Keratinocyte (primary cell): ENCODE results near the gene ANKRD44. TPM values are rescaled to one million over a fixed set of nuclear protein-coding genes. Genes with fewer than 3 reads are reported as not detected.

Experiments used
- DNase-seq: peaks from one replicate; pipeline ENCODE4 v3.0.0-alpha.2; 2011; ENCODE audit warnings: low read depth, missing footprints, low spot score
- FAIRE-seq: peaks from 2 replicates; lab custom pipeline; 2011; peaks lifted over from hg19 to GRCh38; lab: Jason Lieb, UNC
- H2AFZ ChIP-seq: 2 replicates; pipeline ENCODE4 v1.6.0; 2012; ENCODE audit warnings: low read length, control low read depth, inconsistent platforms; ENCODE audit not compliant: control insufficient read depth
- H3K27ac ChIP-seq: 2 replicates; pipeline ENCODE4 v1.5.1; 2011; ENCODE audit warnings: low read length; ENCODE audit not compliant: control insufficient read depth, insufficient read depth
- H3K27me3 ChIP-seq: 3 replicates; pipeline ENCODE4 v1.6.0; 2011; ENCODE audit warnings: low read length; ENCODE audit not compliant: control insufficient read depth, insufficient read depth; ENCODE audit errors: extremely low read depth
- H3K36me3 ChIP-seq, 2 experiments: 2 replicates in 1 of 2; 3 replicates in 1 of 2; pipeline ENCODE4 v1.5.1; 2011; ENCODE audit warnings: low read length in 2 of 2, mild to moderate bottlenecking in 1 of 2; ENCODE audit not compliant: control insufficient read depth in 2 of 2, insufficient read depth in 2 of 2; ENCODE audit errors: extremely low read depth in 1 of 2
- H3K4me1 ChIP-seq: 3 replicates; pipeline ENCODE4 v1.5.1; 2011; ENCODE audit warnings: low read length; ENCODE audit not compliant: control insufficient read depth, insufficient read depth; ENCODE audit errors: extremely low read depth
- H3K4me2 ChIP-seq: 3 replicates; pipeline ENCODE4 v1.6.0; 2011; ENCODE audit warnings: low read depth, low read length; ENCODE audit not compliant: control insufficient read depth, insufficient read depth; ENCODE audit errors: extremely low read depth
- H3K4me3 ChIP-seq, 3 experiments: fragments of 200-600 bp in 1 of 3; sonication (generic) in 1 of 3; 2 replicates in 2 of 3; 3 replicates in 1 of 3; pipeline ENCODE4 v1.5.1; 2011 to 2016; ENCODE audit warnings: low read length in 3 of 3, mild to moderate bottlenecking in 3 of 3, control low read depth in 2 of 3, inconsistent platforms in 1 of 3, low read depth in 1 of 3, mixed read lengths in 1 of 3, mixed run types in 1 of 3, moderate library complexity in 1 of 3; ENCODE audit not compliant: control insufficient read depth in 2 of 3, insufficient read depth in 2 of 3; ENCODE audit errors: extremely low read depth in 1 of 3
- H3K79me2 ChIP-seq: 2 replicates; pipeline ENCODE4 v1.6.0; 2012; ENCODE audit warnings: low read length; ENCODE audit not compliant: control insufficient read depth, insufficient read depth
- H3K9ac ChIP-seq: 3 replicates; pipeline ENCODE4 v1.6.0; 2011; ENCODE audit warnings: low read length; ENCODE audit not compliant: control insufficient read depth, insufficient read depth; ENCODE audit errors: extremely low read depth
- H3K9me1 ChIP-seq: 3 replicates; pipeline ENCODE4 v1.6.0; 2011; ENCODE audit warnings: low read length; ENCODE audit not compliant: control insufficient read depth, insufficient read depth; ENCODE audit errors: extremely low read depth
- H3K9me3 ChIP-seq: 2 replicates; pipeline ENCODE4 v1.5.1; 2012; ENCODE audit warnings: low read depth, low read length; ENCODE audit not compliant: control insufficient read depth
- H4K20me1 ChIP-seq: 3 replicates; pipeline ENCODE4 v1.6.0; 2011; ENCODE audit warnings: low read length; ENCODE audit not compliant: control insufficient read depth, insufficient read depth; ENCODE audit errors: extremely low read depth
- CTCF ChIP-seq, 3 experiments: IDR thresholded peaks in 1 of 3; conservative IDR thresholded peaks in 1 of 3; optimal IDR thresholded peaks in 1 of 3; 2 replicates in 2 of 3; 3 replicates in 1 of 3; pipeline versions ENCODE3 to v1.5.1; 2011; ENCODE audit warnings: low read length in 3 of 3, mild to moderate bottlenecking in 3 of 3, moderate library complexity in 2 of 3, control low read depth in 1 of 3, inconsistent platforms in 1 of 3; ENCODE audit not compliant: insufficient read depth in 2 of 3; ENCODE audit errors: extremely low read depth in 1 of 3
- EZH2 ChIP-seq: IDR thresholded peaks from one replicate; pipeline ENCODE4 v1.6.1; 2012; ENCODE audit warnings: inconsistent platforms, mild to moderate bottlenecking, low read length, moderate library complexity
- dilution Hi-C: fragments of 300-500 bp; cut with MboI; formaldehyde crosslinking; loops from one replicate; pipeline ENCODE4 v1.7.0; 2020; ENCODE audit warnings: low sequenced_read_pairs; ENCODE audit not compliant: extremely low pct_ligation_motif_present
- polyA plus RNA-seq, 5 experiments: library from polyadenylated mRNA; depleted of rRNA in 3 of 5; stranded (reverse) in 3 of 5; stranded (forward) in 1 of 5; unstranded in 1 of 5; fragments of >200 nt; gene quantifications; 1 replicate in 1 of 5; 2 replicates in 3 of 5; 3 replicates in 1 of 5; pipeline versions ENCODE4 v1.2.1 to v1.2.3, GENCODE V29; 2011 to 2012; ENCODE audit warnings: missing spikeins in 2 of 5, low read depth in 1 of 5, low replicate concordance in 1 of 5

The ANKRD44 gene
- polyA plus RNA-seq, 1 donor (not counting 4 experiments of a cell fraction or from before 2014, with no cell fraction given) = 0.35 TPM

GRCh38 chr2:197196541-197197180 lies 113.9 kb downstream of the ANKRD44 start:
- no peak overlapping the region for H3K4me2 ChIP-seq
- no peaks in the 10 kb centered on the region for H3K36me3 ChIP-seq
- H3K9me3 ChIP-seq = no peaks in the 10 kb centered on the region
- H2AFZ ChIP-seq = no peak overlapping the region
- H4K20me1 ChIP-seq = no peaks in the 10 kb centered on the region
- H3K79me2 ChIP-seq = no peaks in the 10 kb centered on the region
- DNase-seq = no peak
- no peaks in the 10 kb centered on the region for H3K9me1 ChIP-seq
- H3K4me1 ChIP-seq = no peaks in the 10 kb centered on the region
- no peak for FAIRE-seq
- no peaks in the 10 kb centered on the region for H3K27me3 ChIP-seq
- TF ChIP-seq EZH2 = no peak
- TF ChIP-seq CTCF (optimal IDR thresholded peaks at IDR 0.05 in 1 of 3, IDR thresholded peaks at IDR 0.05 in 1 of 3, conservative IDR thresholded peaks at IDR 0.05 in 1 of 3; ENCODE audit: extremely low read depth in 1 of 3, insufficient read depth in 2 of 3, low read length in 3 of 3) = no peak
- dilution Hi-C loops = loop anchor here (25.0 kb wide), 1 partner anchor 166 kb away; no protein-coding TSS in a partner anchor
- H3K9ac ChIP-seq = no peak overlapping the region
- H3K27ac ChIP-seq = no peak overlapping the region
- no peak overlapping the region for H3K4me3 ChIP-seq

DNA sequence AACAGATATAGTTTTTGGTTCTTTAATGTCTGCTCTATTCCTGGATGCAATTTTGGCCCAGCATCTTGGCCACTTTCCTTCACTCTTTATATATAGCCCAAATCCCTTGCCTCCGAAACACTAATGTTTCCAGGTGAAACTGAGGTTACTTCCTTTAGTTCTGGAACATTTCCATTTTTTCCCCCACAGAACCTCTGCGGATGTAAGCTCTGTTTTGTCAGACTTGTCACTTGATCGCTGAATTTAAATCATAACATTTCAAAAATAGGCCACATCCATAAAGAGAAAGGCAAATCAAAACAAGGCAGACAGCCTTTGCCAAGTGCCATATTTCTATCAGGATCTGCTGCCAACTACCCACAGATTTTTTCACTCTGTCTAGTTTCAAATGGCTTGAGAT lies 115.1 kb downstream of the ANKRD44 start:
- H3K4me2 ChIP-seq = no peak overlapping the region
- H2AFZ ChIP-seq = no peak overlapping the region
- H3K79me2 ChIP-seq = no peaks in the 10 kb centered on the region
- no peaks in the 10 kb centered on the region for H3K9me3 ChIP-seq
- H3K27ac ChIP-seq = no peak overlapping the region
- no peaks in the 10 kb centered on the region for H3K27me3 ChIP-seq
- no peak overlapping the region for H3K9ac ChIP-seq
- no peaks in the 10 kb centered on the region for H4K20me1 ChIP-seq
- H3K36me3 ChIP-seq = no peaks in the 10 kb centered on the region
- no peak overlapping the region for H3K4me3 ChIP-seq
- H3K4me1 ChIP-seq = no peaks in the 10 kb centered on the region
- dilution Hi-C loops = loop anchor here (25.0 kb wide), 1 partner anchor 167 kb away; no protein-coding TSS in a partner anchor
- no peaks in the 10 kb centered on the region for H3K9me1 ChIP-seq
- FAIRE-seq = no peak
- no peak for DNase-seq
- no peak for TF ChIP-seq CTCF (optimal IDR thresholded peaks at IDR 0.05 in 1 of 3, IDR thresholded peaks at IDR 0.05 in 1 of 3, conservative IDR thresholded peaks at IDR 0.05 in 1 of 3; ENCODE audit: extremely low read depth in 1 of 3, insufficient read depth in 2 of 3, low read length in 3 of 3)
- TF ChIP-seq EZH2 = no peak
